Thymus (tissue), 14 donors: Measurements from ENCODE around the gene C1QTNF4. TPM values are rescaled to one million over a fixed set of nuclear protein-coding genes. Genes with fewer than 3 reads are reported as not detected.
"Not testable (repeated sequence)": the region's sequence is repeated elsewhere in the genome, so short reads cannot be mapped to it uniquely, and the experiment has no call there.

Source experiments
- DNase-seq, 9 donors: peaks; one replicate each; pipeline ENCODE4 v3.0.0-alpha.2; 2013; ENCODE audit warnings: low spot score in 9 of 9, low read depth in 6 of 9, missing footprints in 1 of 9
- H3K27ac ChIP-seq, 2 donors: one replicate each; pipeline ENCODE4 v1.5.1; 2013; ENCODE audit warnings: control low read depth in 1 of 2, low read depth in 1 of 2, low read length in 1 of 2, mild to moderate bottlenecking in 1 of 2, moderate library complexity in 1 of 2
- H3K27me3 ChIP-seq, 2 donors: one replicate each; pipeline ENCODE4 v1.5.1; 2013; ENCODE audit warnings: low read length in 1 of 2; ENCODE audit not compliant: control insufficient read depth in 2 of 2, insufficient read depth in 1 of 2
- H3K36me3 ChIP-seq, 2 donors: one replicate each; pipeline ENCODE4 v1.5.1; 2013; ENCODE audit warnings: low read length in 1 of 2, mild to moderate bottlenecking in 1 of 2, moderate library complexity in 1 of 2; ENCODE audit not compliant: control insufficient read depth in 2 of 2, insufficient read depth in 2 of 2
- H3K4me1 ChIP-seq, 2 donors: one replicate each; pipeline ENCODE4 v1.5.1; 2013; ENCODE audit warnings: low read length in 2 of 2; ENCODE audit not compliant: control insufficient read depth in 2 of 2, insufficient read depth in 2 of 2
- H3K4me3 ChIP-seq, 2 donors: one replicate each; pipeline ENCODE4 v1.5.1; 2013; ENCODE audit warnings: low read length in 2 of 2, control low read depth in 1 of 2, mild to moderate bottlenecking in 1 of 2
- H3K9me3 ChIP-seq, 2 donors: one replicate each; pipeline ENCODE4 v1.5.1; 2013; ENCODE audit warnings: low read length in 1 of 2, mild to moderate bottlenecking in 1 of 2; ENCODE audit not compliant: control insufficient read depth in 2 of 2, insufficient read depth in 1 of 2
- WGBS: extraction: QIAGEN DNeasy Blood & Tissue Kit; methylation state at CpG from one replicate; pipeline ENCODE4 v1.1.7; 2013; 5-methylcytosine and 5-hydroxymethylcytosine counted together
- long read RNA-seq, 10 donors: transcript quantifications; one replicate each; lab custom pipeline, GENCODE V29; 2026
- polyA plus RNA-seq: library from polyadenylated mRNA; stranded (reverse); fragments of 200-250 nt; gene quantifications from one replicate; pipeline ENCODE4 v1.2.3, GENCODE V29; 2013
- total RNA-seq: library from RNA; stranded (reverse); fragments of 120-200 nt; gene quantifications from one replicate; pipeline ENCODE4 v1.2.4, GENCODE V29; 2013
- donor health status: healthy.

The C1QTNF4 gene
- total RNA-seq, result 1.3 TPM
- 2.6 TPM for polyA plus RNA-seq
- long read RNA-seq, donor 1, result 0 reads
- long read RNA-seq, donor 2, result 0 reads
- long read RNA-seq, donor 3, partial matches to known transcripts, result 0 of 1 reads
- long read RNA-seq, donor 3, other reads (novel, unspliced or antisense), result 0 of 1 reads
- long read RNA-seq, donor 4, result 0 reads
- long read RNA-seq, donor 5, partial matches to known transcripts, result 0 of 1 reads
- long read RNA-seq, donor 5, other reads (novel, unspliced or antisense), result 0 of 1 reads
- long read RNA-seq, donor 6, partial matches to known transcripts, result 0 of 1 reads
- long read RNA-seq, donor 6, other reads (novel, unspliced or antisense), result 0 of 1 reads
- long read RNA-seq, donor 7, partial matches to known transcripts, result 0 of 2 reads
- long read RNA-seq, donor 7, other reads (novel, unspliced or antisense), result 0 of 2 reads
- long read RNA-seq, donor 8, result 0 reads
- long read RNA-seq, donor 9, result 0 reads
- long read RNA-seq, donor 10, result 0 reads

DNA sequence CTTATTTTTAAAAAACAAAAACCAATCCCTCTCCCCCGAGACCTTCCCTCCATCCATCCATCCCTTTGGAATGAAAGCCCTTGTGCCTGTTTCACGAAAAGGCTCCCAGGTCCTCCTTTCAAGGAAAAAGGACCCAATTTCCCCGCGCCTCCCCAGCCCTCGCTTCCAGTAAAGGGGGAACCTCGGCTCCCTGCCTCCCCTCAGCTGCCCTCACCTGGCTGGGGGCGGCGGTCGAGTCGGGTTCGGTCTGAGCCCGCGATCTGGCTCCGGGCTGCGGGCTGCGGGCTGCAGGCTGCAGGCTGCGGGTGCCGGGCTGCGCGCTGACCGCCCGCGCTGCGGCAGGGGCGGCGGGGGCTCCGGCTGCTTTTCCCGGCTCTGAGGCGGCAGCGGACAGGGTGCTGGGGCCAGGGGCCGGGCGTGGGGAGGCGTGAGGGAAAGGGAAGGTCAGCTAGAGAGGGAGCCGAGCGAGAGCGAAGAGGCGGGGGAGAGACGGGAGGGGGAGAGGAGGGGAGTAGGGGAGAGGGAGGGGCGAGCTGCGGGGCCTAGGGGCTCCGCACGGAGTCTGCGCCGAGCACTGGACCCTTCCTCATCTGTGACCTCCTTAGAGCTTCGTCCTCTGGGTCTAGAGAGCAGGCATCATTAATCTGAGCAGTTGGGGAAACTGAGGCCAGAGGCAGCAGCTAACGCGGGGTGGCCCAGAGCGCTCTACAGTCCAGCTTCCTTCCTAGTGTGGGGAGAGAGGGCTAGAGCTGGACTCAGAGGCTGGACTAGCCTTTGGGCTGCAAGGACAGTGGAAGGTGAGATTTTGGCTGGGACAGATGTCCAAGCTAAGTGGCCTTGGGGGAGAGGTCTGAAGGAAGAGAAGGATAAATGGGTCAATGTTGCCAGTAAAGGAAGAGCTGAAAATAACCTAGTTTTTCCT is at the start of gene C1QTNF4:
Gene C1QTNF4, minus strand, starts transcription at position 478 of the 922 bp plus-strand sequence. CDS start 3,601 bp downstream, outside the sequence.
- Histone ChIP-seq H3K27ac (no peak within 1 kb of the TSS), H3K4me3 (peak within 1 kb of the TSS in 1 of 2 donors; percentile 18), H3K27me3 (peaks cover 23 to 28% of the 10 kb centered on the region in 2 donors), H3K36me3 (no peaks in the 10 kb centered on the region), H3K9me3 (no peaks in the 10 kb centered on the region), H3K4me1 (peaks cover 6 to 29% of the 10 kb centered on the region in 2 donors)
- no peak for DNase-seq
- WGBS, result 7% methylated on average over 48 of the region's 48 CpGs

DNA sequence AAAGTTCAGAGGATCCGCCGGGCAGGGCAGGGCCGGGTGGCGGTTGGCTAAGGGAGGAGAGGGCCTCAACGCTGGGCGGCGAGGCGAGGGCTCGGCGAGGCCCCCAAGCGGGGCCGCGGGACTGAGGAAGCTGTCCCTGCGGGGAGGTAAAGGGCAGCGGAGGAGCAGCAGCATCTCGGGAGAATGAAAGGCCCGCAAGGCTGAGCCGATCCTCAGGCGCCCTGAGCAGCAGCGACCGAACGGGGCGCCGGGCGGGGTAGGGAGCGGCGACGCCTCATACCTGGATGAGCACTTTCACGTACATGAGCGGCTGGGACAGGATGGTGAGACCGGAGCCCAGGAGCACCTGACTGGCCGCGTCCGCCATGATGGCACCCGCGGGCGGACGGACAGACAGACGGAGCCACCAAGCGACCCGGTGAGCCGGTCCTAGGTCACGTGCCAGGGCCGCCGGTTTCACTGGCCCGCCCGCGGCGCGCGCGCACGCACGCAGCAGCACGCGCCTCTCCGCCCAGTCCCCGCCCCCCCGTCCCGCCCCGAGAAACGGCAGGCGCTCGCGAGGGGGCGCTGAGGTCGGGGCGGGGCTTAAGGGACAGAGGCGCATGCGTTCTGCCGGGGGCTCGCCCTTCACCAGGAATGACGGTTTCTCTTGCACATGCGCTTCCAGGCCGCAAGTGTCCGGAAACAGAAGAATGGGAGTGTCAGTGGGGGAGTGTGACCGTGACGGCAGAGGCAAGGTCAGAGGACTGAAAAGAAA is 48.1 kb upstream of the C1QTNF4 start, which contains the start of gene MTCH2:
Gene MTCH2, minus strand, starts transcription at position 461 of the 757 bp plus-strand sequence. Its CDS starts 94 bp downstream, at position 367.
- Histone ChIP-seq H3K4me3 (peak within 1 kb of the TSS; percentile 86 to 95), H3K4me1 (peaks cover 3 to 15% of the 10 kb centered on the region in 2 donors), H3K9me3 (no peaks in the 10 kb centered on the region), H3K27ac (peak within 1 kb of the TSS; percentile 89 to 90), H3K27me3 (no peaks in the 10 kb centered on the region), H3K36me3 (peaks cover 14 to 16% of the 10 kb centered on the region in 2 donors)
- peak; percentile 88 to 97 (median 93) for DNase-seq
- under 1% methylated on average over 78 of the region's 78 CpGs for WGBS

DNA sequence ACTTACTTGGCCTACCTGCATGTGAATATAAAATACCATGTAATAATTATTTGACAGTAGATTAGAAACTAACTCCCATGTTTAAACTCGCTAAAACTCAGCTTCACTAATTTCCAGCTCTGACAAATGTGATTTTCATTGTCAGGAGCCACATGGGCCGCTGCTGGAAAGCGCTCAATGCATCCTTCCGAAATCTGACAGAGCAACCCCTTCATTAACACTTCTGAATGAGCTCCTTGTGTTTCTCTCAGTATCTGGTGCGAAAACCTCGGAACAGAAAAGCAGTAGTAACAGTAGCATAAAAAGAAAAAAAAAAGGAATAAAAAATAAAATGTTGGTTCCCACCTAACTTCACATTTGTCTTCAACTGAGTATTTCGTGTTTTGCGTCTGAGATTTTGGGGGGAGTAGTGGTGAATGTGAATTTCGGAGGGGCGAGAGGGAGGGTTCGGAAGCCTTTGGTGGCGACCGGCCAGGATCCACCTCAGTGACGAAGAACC is 47.4 kb upstream of the C1QTNF4 start:
- Histone ChIP-seq H3K4me3 (peak overlapping the region; percentile 86 to 95), H3K9me3 (no peaks in the 10 kb centered on the region), H3K27ac (peak overlapping the region; percentile 89 to 90), H3K4me1 (peaks cover 3 to 15% of the 10 kb centered on the region in 2 donors), H3K36me3 (peaks cover 16 to 21% of the 10 kb centered on the region in 2 donors), H3K27me3 (no peaks in the 10 kb centered on the region)
- 15% methylated on average over 14 of the region's 14 CpGs for WGBS
- DNase-seq, result peak in 3 of 9 donors; percentile 4 to 10 (median 6)

DNA sequence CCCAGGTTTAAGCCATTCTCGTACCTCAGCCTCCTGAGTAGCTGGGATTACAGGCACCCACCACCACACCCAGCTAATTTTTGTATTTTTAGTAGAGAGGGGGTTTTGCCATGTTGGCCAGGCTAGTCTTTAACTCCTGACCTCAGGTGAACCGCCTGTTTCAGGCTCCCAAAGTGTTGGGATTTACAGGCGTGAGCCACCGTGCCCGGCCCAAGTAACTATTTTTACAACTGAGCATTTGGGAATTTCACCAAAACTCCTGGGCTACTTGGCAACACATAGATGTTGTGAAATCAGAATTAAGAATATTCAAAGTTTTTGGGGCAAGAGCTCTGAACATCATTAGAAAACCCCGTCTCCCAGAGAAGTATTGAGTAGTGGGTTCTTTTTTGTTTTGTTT is 46.3 kb upstream of the C1QTNF4 start:
- H3K4me3 ChIP-seq, H3K27ac ChIP-seq, H3K9me3 ChIP-seq, DNase-seq, H3K27me3 ChIP-seq: not testable (repeated sequence)
- H3K36me3 ChIP-seq, result peaks cover 20 to 21% of the 10 kb centered on the region in 2 donors
- H3K4me1 ChIP-seq, result peaks cover 3 to 15% of the 10 kb centered on the region in 2 donors
- WGBS, result 98% methylated on average over 6 of the region's 6 CpGs

DNA sequence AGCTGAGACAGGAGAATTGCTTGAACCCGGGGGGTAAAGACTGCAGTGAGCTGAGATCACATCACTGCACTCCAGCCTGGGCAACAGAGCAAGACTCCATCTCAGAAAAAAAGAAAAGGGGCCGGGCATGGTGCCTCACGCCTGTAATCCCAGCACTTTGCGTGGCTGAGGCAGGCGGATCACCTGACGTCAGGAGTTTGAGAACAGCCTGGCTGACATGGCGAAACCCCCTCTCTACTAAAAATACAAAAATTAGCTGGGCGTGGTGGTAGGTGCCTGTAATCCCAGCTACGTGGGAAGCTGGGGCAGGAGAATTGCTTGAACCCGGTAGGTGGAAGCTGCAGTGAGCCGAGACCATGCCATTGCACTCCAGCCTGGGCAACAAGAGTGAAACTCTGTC is 42.1 kb upstream of the C1QTNF4 start:
- not testable (repeated sequence) for H3K4me3 ChIP-seq, H3K27ac ChIP-seq, H3K9me3 ChIP-seq, H3K27me3 ChIP-seq, DNase-seq, H3K4me1 ChIP-seq
- peaks cover 45 to 50% of the 10 kb centered on the region in 2 donors for H3K36me3 ChIP-seq
- WGBS, result 89% methylated on average over 11 of the region's 11 CpGs

DNA sequence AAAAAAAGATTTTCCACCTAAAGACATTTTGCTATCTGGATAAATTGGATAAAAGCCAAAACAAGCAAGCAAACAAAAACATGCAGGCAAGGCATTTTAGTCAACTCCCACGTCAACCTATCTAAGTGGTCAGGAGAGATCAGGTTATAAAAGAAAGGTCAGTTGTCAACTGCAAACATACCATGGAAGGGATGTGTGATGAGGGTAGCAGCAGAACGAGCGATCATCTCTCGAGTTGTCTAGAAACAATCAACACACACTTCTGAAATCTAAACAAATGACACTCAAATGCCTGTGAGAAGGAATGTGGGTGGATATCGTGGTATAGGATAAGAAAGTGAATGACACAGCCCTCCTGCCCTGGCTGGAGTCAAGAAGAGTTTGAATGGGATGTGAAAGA is 37.3 kb upstream of the C1QTNF4 start:
- DNase-seq, result no peak
- Histone ChIP-seq H3K27ac (no peak overlapping the region), H3K4me3 (no peak overlapping the region), H3K27me3 (no peaks in the 10 kb centered on the region), H3K9me3 (no peaks in the 10 kb centered on the region), H3K36me3 (peaks cover 58 to 72% of the 10 kb centered on the region in 2 donors), H3K4me1 (no peaks in the 10 kb centered on the region)
- 96% methylated on average over 5 of the region's 5 CpGs for WGBS

DNA sequence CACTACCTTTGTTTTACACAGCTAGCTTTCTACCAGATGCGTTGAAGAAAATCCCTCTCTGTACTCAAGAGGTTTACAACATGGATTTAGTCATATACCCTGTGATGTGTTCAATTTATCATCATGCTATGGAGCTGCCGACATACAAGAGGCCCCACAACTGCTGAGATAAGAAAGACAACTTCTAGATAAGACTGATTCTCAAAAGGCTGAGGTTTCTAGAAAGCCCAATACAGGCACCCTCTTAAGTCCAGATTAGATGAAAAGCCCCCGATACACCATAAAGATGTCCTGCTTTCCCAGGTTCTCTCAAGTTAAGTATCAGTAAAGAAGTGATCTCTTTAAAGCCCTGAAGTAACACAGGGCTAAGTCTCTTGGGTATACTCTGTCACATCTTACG is 33.8 kb upstream of the C1QTNF4 start:
- 98% methylated on average over 4 of the region's 4 CpGs for WGBS
- Histone ChIP-seq H3K36me3 (peaks cover 50 to 79% of the 10 kb centered on the region in 2 donors), H3K27ac (no peak overlapping the region)

DNA sequence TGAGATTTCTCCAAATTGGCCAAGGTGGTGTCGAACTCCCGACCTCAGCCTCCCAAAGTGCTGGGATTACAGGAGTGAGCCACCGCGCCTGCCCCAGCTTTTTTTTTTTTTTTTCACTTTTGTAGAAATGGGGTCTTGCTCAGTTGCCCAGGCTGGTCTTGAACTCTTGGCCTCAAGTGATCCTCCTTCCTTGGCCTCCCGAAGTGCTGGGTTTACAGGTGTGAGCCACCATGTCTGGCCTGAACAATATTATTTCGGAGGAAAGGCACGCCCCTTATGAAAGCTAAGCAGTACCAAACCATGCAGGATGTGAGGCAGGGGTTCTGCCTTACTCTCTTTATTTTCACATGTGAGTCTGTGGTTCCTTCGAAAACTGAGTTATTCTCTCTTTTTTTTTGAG is 32.0 kb upstream of the C1QTNF4 start:
- 98% methylated on average over 8 of the region's 8 CpGs for WGBS
- no peaks in the 10 kb centered on the region for H3K4me1 ChIP-seq
- no peak overlapping the region for H3K27ac ChIP-seq
- no peak for DNase-seq
- no peaks in the 10 kb centered on the region for H3K27me3 ChIP-seq
- H3K9me3 ChIP-seq, result no peaks in the 10 kb centered on the region
- H3K36me3 ChIP-seq, result peaks cover 51 to 77% of the 10 kb centered on the region in 2 donors
- no peak overlapping the region for H3K4me3 ChIP-seq

More for the DNA sequence above, 33.8 kb upstream of the C1QTNF4 start:
- Histone ChIP-seq H3K4me1 (no peaks in the 10 kb centered on the region), H3K4me3 (no peak overlapping the region), H3K9me3 (no peaks in the 10 kb centered on the region), H3K27me3 (no peaks in the 10 kb centered on the region)
- no peak for DNase-seq
